ENCODE data around the gene STX1A. TPM values are rescaled to one million over a fixed set of nuclear protein-coding genes. Genes with fewer than 3 reads are reported as not detected.

The STX1A gene
- total RNA-seq, 4 donors from 2014 or later: 2.3 to 19.1 (median 11.0) TPM

- no peaks in the 10 kb centered on the region for H3K36me3 ChIP-seq
- peak overlapping the region; percentile 72 to 76 for H3K27ac ChIP-seq
- DNase-seq: no peak
- peaks cover 6 to 14% of the 10 kb centered on the region in 2 donors for H3K4me1 ChIP-seq
- H3K9me3 ChIP-seq: no peaks in the 10 kb centered on the region
- intact Hi-C loops (cut with DNase I; ENCODE audit: low total_unique reads): no loop called here
- H3K27me3 ChIP-seq: no peaks in the 10 kb centered on the region
- no peak overlapping the region for H3K4me3 ChIP-seq
- TF ChIP-seq POLR2A (IDR thresholded peaks at IDR 0.05): no peak
- no peak for TF ChIP-seq CTCF (IDR thresholded peaks at IDR 0.05)
Observed at GRCh38 chr7:73706126-73707044, 13.1 kb downstream of the STX1A start.

GRCh38 chr7:73705551-73705920 is 13.9 kb downstream of the STX1A start:
- peaks cover 6 to 14% of the 10 kb centered on the region in 2 donors for H3K4me1 ChIP-seq
- intact Hi-C loops (cut with DNase I; ENCODE audit: low total_unique reads): no loop called here
- no peaks in the 10 kb centered on the region for H3K36me3 ChIP-seq
- no peaks in the 10 kb centered on the region for H3K9me3 ChIP-seq
- DNase-seq: no peak
- TF ChIP-seq CTCF (IDR thresholded peaks at IDR 0.05) (no peak), POLR2A (IDR thresholded peaks at IDR 0.05) (no peak)
- H3K27me3 ChIP-seq: no peaks in the 10 kb centered on the region
- H3K27ac ChIP-seq: peak overlapping the region; percentile 72 to 76
- no peak overlapping the region for H3K4me3 ChIP-seq

- intact Hi-C loops (cut with DNase I; ENCODE audit: low total_unique reads): no loop called here
- Histone ChIP-seq H3K27ac (peak overlapping the region; percentile 72 to 76), H3K36me3 (no peaks in the 10 kb centered on the region), H3K27me3 (no peaks in the 10 kb centered on the region), H3K4me3 (no peak overlapping the region), H3K9me3 (no peaks in the 10 kb centered on the region), H3K4me1 (peaks cover 6 to 14% of the 10 kb centered on the region in 2 donors)
- peak; percentile 43 to 67 for DNase-seq
- TF ChIP-seq CTCF (IDR thresholded peaks at IDR 0.05) (no peak), POLR2A (IDR thresholded peaks at IDR 0.05) (no peak)
Observed at GRCh38 chr7:73704640-73705550, 14.6 kb downstream of the STX1A start.

GRCh38 chr7:73703757-73704639 is 15.5 kb downstream of the STX1A start:
- H3K27me3 ChIP-seq: no peaks in the 10 kb centered on the region
- peak; percentile 63 to 74 for DNase-seq
- H3K4me3 ChIP-seq: peak overlapping the region in 1 of 2 donors; percentile 29
- H3K9me3 ChIP-seq: no peaks in the 10 kb centered on the region
- peak overlapping the region; percentile 72 to 76 for H3K27ac ChIP-seq
- TF ChIP-seq POLR2A (IDR thresholded peaks at IDR 0.05) (no peak), CTCF (IDR thresholded peaks at IDR 0.05) (no peak)
- H3K36me3 ChIP-seq: no peaks in the 10 kb centered on the region
- H3K4me1 ChIP-seq: peaks cover 6 to 14% of the 10 kb centered on the region in 2 donors
- intact Hi-C loops (cut with DNase I; ENCODE audit: low total_unique reads): no loop called here

Data from uterus (tissue), 4 donors.